GM23338 (cell line): Measurements from ENCODE around the gene ZBTB20. TPM values are rescaled to one million over a fixed set of nuclear protein-coding genes. Genes with fewer than 3 reads are reported as not detected.

Experiments used
- ATAC-seq: fragments of 200-7000 bp; cut with Tn5 transposase; 3 replicates; pipeline ENCODE4 v1.9.1; 2020
- DNase-seq: peaks from one replicate; pipeline ENCODE4 v3.0.0-alpha.2; 2015; ENCODE audit warnings: low spot score
- H2AFZ ChIP-seq: fragments of 200-600 bp; sonication (generic); 2 replicates; pipeline ENCODE4 v1.8.0; 2016; ENCODE audit warnings: antibody characterized with exemption, mild to moderate bottlenecking, moderate library complexity
- H3F3A ChIP-seq: fragments of 200-600 bp; sonication (generic); replicated peaks from 2 replicates; pipeline ENCODE4 v1.8.0; 2017; ENCODE audit warnings: antibody characterized with exemption, mixed run types, low read depth
- H3K27ac ChIP-seq: fragments of 200-600 bp; sonication (generic); 2 replicates; pipeline ENCODE4 v1.6.1; 2016; ENCODE audit warnings: low read depth
- H3K27me3 ChIP-seq: fragments of 200-600 bp; sonication (generic); 2 replicates; pipeline ENCODE4 v1.8.0; 2016; ENCODE audit warnings: mild to moderate bottlenecking, mixed run types, moderate library complexity; ENCODE audit not compliant: insufficient read depth
- H3K36me3 ChIP-seq: fragments of 200-600 bp; sonication (generic); 2 replicates; pipeline ENCODE4 v1.8.0; 2016; ENCODE audit warnings: mild to moderate bottlenecking; ENCODE audit not compliant: insufficient read depth
- H3K4me1 ChIP-seq: fragments of 200-600 bp; sonication (generic); 2 replicates; pipeline ENCODE4 v1.8.0; 2016; ENCODE audit warnings: mild to moderate bottlenecking, moderate library complexity; ENCODE audit not compliant: insufficient read depth
- H3K4me2 ChIP-seq: fragments of 200-600 bp; sonication (generic); 2 replicates; pipeline ENCODE4 v1.7.1; 2017; ENCODE audit warnings: mixed run types
- H3K4me3 ChIP-seq: fragments of 200-600 bp; sonication (generic); 2 replicates; pipeline ENCODE4 v1.6.1; 2016; ENCODE audit warnings: mixed run types
- H3K79me2 ChIP-seq: fragments of 200-600 bp; sonication (generic); replicated peaks from 2 replicates; pipeline ENCODE4 v1.8.0; 2017; ENCODE audit warnings: mild to moderate bottlenecking; ENCODE audit not compliant: insufficient read depth
- H3K9me2 ChIP-seq: fragments of 200-600 bp; sonication (generic); 2 replicates; pipeline ENCODE4 v1.8.0; 2017; ENCODE audit not compliant: insufficient read depth
- H4K20me1 ChIP-seq: fragments of 200-600 bp; sonication (generic); replicated peaks from 2 replicates; pipeline ENCODE4 v1.8.0; 2017; ENCODE audit warnings: mild to moderate bottlenecking; ENCODE audit not compliant: insufficient read depth
- H3K27ac Mint-ChIP-seq: 2 replicates; pipeline ENCODE4 v1.8.0; 2020; ENCODE audit warnings: inconsistent platforms, mild to moderate bottlenecking, moderate library complexity, mixed read lengths
- H3K27me3 Mint-ChIP-seq: 3 replicates; pipeline ENCODE4 v1.8.0; 2022; ENCODE audit warnings: low read depth, mild to moderate bottlenecking, moderate library complexity, mixed read lengths, inconsistent platforms; ENCODE audit not compliant: insufficient read depth, poor library complexity
- H3K36me3 Mint-ChIP-seq: 3 replicates; pipeline ENCODE4 v1.8.0; 2021; ENCODE audit warnings: low read depth, mild to moderate bottlenecking, inconsistent platforms, moderate library complexity, mixed read lengths
- H3K4me1 Mint-ChIP-seq: 3 replicates; pipeline ENCODE4 v1.8.0; 2020; ENCODE audit warnings: mild to moderate bottlenecking, inconsistent platforms, mixed read lengths
- H3K4me3 Mint-ChIP-seq: 3 replicates; pipeline ENCODE4 v1.8.0; 2021; ENCODE audit warnings: moderate library complexity, mild to moderate bottlenecking, inconsistent platforms, mixed read lengths
- H3K9me3 Mint-ChIP-seq: 3 replicates; pipeline ENCODE4 v1.8.0; 2020; ENCODE audit warnings: moderate library complexity, mild to moderate bottlenecking, inconsistent platforms, mixed read lengths
- CREB1 ChIP-seq: fragments of 250-450 bp; sonication (Bioruptor Pico); IDR thresholded peaks from 2 replicates; pipeline ENCODE4 v1.5.0; 2020; ENCODE audit warnings: low read depth, mild to moderate bottlenecking, moderate library complexity
- EZH2 ChIP-seq: fragments of 200-600 bp; sonication (generic); IDR thresholded peaks from one replicate; pipeline ENCODE4 v1.8.0; 2017; ENCODE audit warnings: antibody characterized with exemption, mild to moderate bottlenecking, low read depth; ENCODE audit not compliant: unreplicated experiment
- EZH2phosphoT487 ChIP-seq: fragments of 200-600 bp; sonication (generic); IDR thresholded peaks from one replicate; pipeline ENCODE4 v1.8.1; 2018; ENCODE audit warnings: antibody characterized with exemption; ENCODE audit not compliant: unreplicated experiment
- JUNB ChIP-seq: IDR thresholded peaks from one replicate; pipeline ENCODE4 v1.6.1; 2016; ENCODE audit warnings: antibody characterized with exemption; ENCODE audit not compliant: unreplicated experiment
- NANOG ChIP-seq: IDR thresholded peaks from 2 replicates; pipeline ENCODE4 v1.6.1; 2016; ENCODE audit warnings: antibody characterized with exemption, borderline replicate concordance
- POLR2AphosphoS5 ChIP-seq: IDR thresholded peaks from 2 replicates; pipeline ENCODE4 v1.6.1; 2016; ENCODE audit warnings: antibody characterized with exemption, low read depth
- STAT1 ChIP-seq: IDR thresholded peaks from one replicate; pipeline ENCODE4 v1.6.1; 2016; ENCODE audit warnings: antibody characterized with exemption; ENCODE audit not compliant: unreplicated experiment
- ZNF114 ChIP-seq: fragments of 250-450 bp; sonication (Bioruptor Pico); IDR thresholded peaks from 2 replicates; pipeline ENCODE4 v1.5.0; 2020; ENCODE audit warnings: mild to moderate bottlenecking, moderate library complexity
- ZNF331 ChIP-seq: fragments of 250-450 bp; sonication (Bioruptor Pico); IDR thresholded peaks from 2 replicates; pipeline ENCODE4 v1.5.0; 2020; ENCODE audit warnings: low read depth, mild to moderate bottlenecking, moderate library complexity
- ZNF462 ChIP-seq: fragments of 250-450 bp; sonication (Bioruptor Pico); IDR thresholded peaks from 2 replicates; pipeline ENCODE4 v1.5.0; 2020; ENCODE audit warnings: mild to moderate bottlenecking, moderate library complexity
- polyA plus RNA-seq: library from polyadenylated mRNA; unstranded; fragments of >200 nt; fragmentation: Nextera tagmentation; extraction: Ambion mirVana; gene quantifications from 2 replicates; pipeline ENCODE4 v1.2.1, GENCODE V29; 2016
- total RNA-seq: library from RNA; depleted of rRNA; stranded (reverse); fragments of >200 nt; shearing (Covaris generic); gene quantifications from 2 replicates; pipeline ENCODE4 v1.2.3, GENCODE V29; 2014
- TF ChIP-seq, protein P1 (sequence below): IDR thresholded peaks from 2 replicates; pipeline ENCODE4 v1.6.1; 2016; ENCODE audit warnings: antibody characterized with exemption
- TF ChIP-seq, protein P2 (sequence below), 2 experiments: fragments of 200-600 bp in 1 of 2; sonication (generic) in 1 of 2; conservative IDR thresholded peaks; 2 replicates each; pipeline versions ENCODE4 v1.5.1 to v1.6.1; 2016 to 2017; ENCODE audit warnings: antibody characterized with exemption in 2 of 2, low read depth in 2 of 2, mild to moderate bottlenecking in 2 of 2, moderate library complexity in 1 of 2

The ZBTB20 gene
- total and polyA plus RNA-seq, 2 experiments from 2014 or later, result 2.0 to 3.3 TPM

DNA sequence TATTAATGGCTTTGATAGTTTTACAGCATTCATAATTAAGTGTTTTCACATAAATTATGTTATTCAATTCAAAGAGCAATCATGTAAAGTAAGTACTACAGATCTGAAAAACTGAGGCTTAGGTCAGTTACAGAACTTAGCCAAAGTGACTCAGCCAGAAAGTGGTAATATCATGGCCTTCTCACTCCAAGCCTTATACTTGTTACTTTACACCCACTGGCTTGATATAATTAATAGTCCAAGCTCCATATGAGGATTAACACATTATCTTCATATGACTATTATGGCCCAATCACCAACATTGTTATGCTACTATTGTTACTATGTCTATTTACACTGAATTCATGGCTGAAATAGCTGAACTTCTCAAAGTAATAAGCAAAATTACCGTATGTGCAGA is 802.6 kb downstream of the ZBTB20 start:
- H3K4me1 ChIP-seq, result no peaks in the 10 kb centered on the region
- H3F3A ChIP-seq, result no peaks in the 10 kb centered on the region
- no peak overlapping the region for H3K4me3 ChIP-seq
- Mint-ChIP-seq H3K27ac (no peak overlapping the region), H3K36me3 (no peaks in the 10 kb centered on the region), H3K4me1 (peaks cover 4% of the 10 kb centered on the region), H3K4me3 (no peak overlapping the region), H3K9me3 (no peaks in the 10 kb centered on the region), H3K27me3 (peaks cover 2% of the 10 kb centered on the region)
- no peaks in the 10 kb centered on the region for H4K20me1 ChIP-seq
- no peaks in the 10 kb centered on the region for H3K79me2 ChIP-seq
- H3K27ac ChIP-seq, result no peak overlapping the region
- no peak overlapping the region for H2AFZ ChIP-seq
- no peak for DNase-seq
- no peaks in the 10 kb centered on the region for H3K27me3 ChIP-seq
- H3K9me2 ChIP-seq, result no peaks in the 10 kb centered on the region; the same call in 1 of the 2 replicates
- H3K36me3 ChIP-seq, result no peaks in the 10 kb centered on the region
- H3K4me2 ChIP-seq, result no peak overlapping the region
- TF ChIP-seq CREB1 (no peak), ZNF114 (no peak), EZH2phosphoT487 (no peak), ZNF462 (CRISPR knock-in tag) (no peak), STAT1 (no peak), EZH2 (no peak), NANOG (no peak), ZNF331 (CRISPR knock-in tag) (no peak), JUNB (no peak), POLR2AphosphoS5 (no peak)
- TF ChIP-seq, protein P1, sequence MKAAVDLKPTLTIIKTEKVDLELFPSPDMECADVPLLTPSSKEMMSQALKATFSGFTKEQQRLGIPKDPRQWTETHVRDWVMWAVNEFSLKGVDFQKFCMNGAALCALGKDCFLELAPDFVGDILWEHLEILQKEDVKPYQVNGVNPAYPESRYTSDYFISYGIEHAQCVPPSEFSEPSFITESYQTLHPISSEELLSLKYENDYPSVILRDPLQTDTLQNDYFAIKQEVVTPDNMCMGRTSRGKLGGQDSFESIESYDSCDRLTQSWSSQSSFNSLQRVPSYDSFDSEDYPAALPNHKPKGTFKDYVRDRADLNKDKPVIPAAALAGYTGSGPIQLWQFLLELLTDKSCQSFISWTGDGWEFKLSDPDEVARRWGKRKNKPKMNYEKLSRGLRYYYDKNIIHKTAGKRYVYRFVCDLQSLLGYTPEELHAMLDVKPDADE, result no peak
- TF ChIP-seq, protein P2, sequence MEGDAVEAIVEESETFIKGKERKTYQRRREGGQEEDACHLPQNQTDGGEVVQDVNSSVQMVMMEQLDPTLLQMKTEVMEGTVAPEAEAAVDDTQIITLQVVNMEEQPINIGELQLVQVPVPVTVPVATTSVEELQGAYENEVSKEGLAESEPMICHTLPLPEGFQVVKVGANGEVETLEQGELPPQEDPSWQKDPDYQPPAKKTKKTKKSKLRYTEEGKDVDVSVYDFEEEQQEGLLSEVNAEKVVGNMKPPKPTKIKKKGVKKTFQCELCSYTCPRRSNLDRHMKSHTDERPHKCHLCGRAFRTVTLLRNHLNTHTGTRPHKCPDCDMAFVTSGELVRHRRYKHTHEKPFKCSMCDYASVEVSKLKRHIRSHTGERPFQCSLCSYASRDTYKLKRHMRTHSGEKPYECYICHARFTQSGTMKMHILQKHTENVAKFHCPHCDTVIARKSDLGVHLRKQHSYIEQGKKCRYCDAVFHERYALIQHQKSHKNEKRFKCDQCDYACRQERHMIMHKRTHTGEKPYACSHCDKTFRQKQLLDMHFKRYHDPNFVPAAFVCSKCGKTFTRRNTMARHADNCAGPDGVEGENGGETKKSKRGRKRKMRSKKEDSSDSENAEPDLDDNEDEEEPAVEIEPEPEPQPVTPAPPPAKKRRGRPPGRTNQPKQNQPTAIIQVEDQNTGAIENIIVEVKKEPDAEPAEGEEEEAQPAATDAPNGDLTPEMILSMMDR (conservative IDR thresholded peaks at IDR 0.05; ENCODE audit: low read depth in 2 of 2), result no peak
- no peak for ATAC-seq
